T-cell (primary cell): Measurements from ENCODE around the gene NECAB2. TPM values are rescaled to one million over a fixed set of nuclear protein-coding genes. Genes with fewer than 3 reads are reported as not detected.

Experiments
- ATAC-seq, 4 experiments: fragments of 200-7000 bp in 3 of 4; fragments of 150-1000 bp in 1 of 4; cut with Tn5 transposase; replicated peaks in 1 of 4; 1 replicate in 3 of 4; 2 replicates in 1 of 4; pipeline ENCODE4 v1.10.0; 2021; ENCODE audit warnings: moderate library complexity in 3 of 4, mild to moderate bottlenecking in 2 of 4, moderate number of reproducible peaks in 1 of 4
- CTCF ChIA-PET, 2 donors: fragments of 300-600 bp; sonication (Branson Sonifier 250); formaldehyde crosslinking; loops; one replicate each; lab custom pipeline; 2022; ENCODE audit warnings: antibody characterized with exemption in 2 of 2; lab: Charles Lee
- POLR2A ChIA-PET, 2 donors: fragments of 300-600 bp; sonication (Branson Sonifier 250); formaldehyde crosslinking; loops; one replicate each; lab custom pipeline; 2022; ENCODE audit warnings: antibody characterized with exemption in 2 of 2; lab: Charles Lee
- DNase-seq, 35 experiments: peaks; one replicate each; pipeline versions ENCODE4 v3.0.0 to v3.0.0-alpha.2; 2013 to 2023
- H3K27ac ChIP-seq: one replicate; pipeline ENCODE4 v1.5.1; 2013; ENCODE audit warnings: low read length
- H3K27me3 ChIP-seq, 2 experiments: replicated peaks in 1 of 2; 1 replicate in 1 of 2; 2 replicates in 1 of 2; pipeline versions ENCODE4 v1.6.1 to v1.7.0; 2013; ENCODE audit warnings: low read length in 1 of 2, mixed read lengths in 1 of 2; ENCODE audit not compliant: control insufficient read depth in 2 of 2, insufficient read depth in 2 of 2; ENCODE audit errors: extremely low read depth in 1 of 2
- H3K36me3 ChIP-seq, 2 donors: 1 replicate in 1 of 2; 2 replicates in 1 of 2; pipeline versions ENCODE4 v1.6.1 to v1.7.0; 2013; ENCODE audit warnings: low read length in 1 of 2; ENCODE audit not compliant: control insufficient read depth in 2 of 2, insufficient read depth in 1 of 2; ENCODE audit errors: extremely low read depth in 1 of 2
- H3K4me1 ChIP-seq, 2 experiments: 1 replicate in 1 of 2; 2 replicates in 1 of 2; pipeline versions ENCODE4 v1.6.1 to v1.7.0; 2013; ENCODE audit warnings: low read length in 2 of 2, mixed read lengths in 1 of 2; ENCODE audit not compliant: insufficient read depth in 2 of 2, control insufficient read depth in 1 of 2; ENCODE audit errors: extremely low read depth in 1 of 2
- H3K4me3 ChIP-seq, 2 donors: 1 replicate in 1 of 2; 2 replicates in 1 of 2; pipeline versions ENCODE4 v1.5.1 to v1.7.0; 2013; ENCODE audit warnings: mild to moderate bottlenecking in 2 of 2, low read length in 1 of 2, moderate library complexity in 1 of 2; ENCODE audit not compliant: control insufficient read depth in 1 of 2; ENCODE audit errors: extremely low read depth in 1 of 2
- H3K9me3 ChIP-seq: 2 replicates; pipeline ENCODE4 v1.7.0; 2013
- H3K27ac Mint-ChIP-seq, 2 donors: one replicate each; pipeline ENCODE4 v1.8.0; 2020 to 2021; ENCODE audit warnings: mild to moderate bottlenecking in 2 of 2, mixed read lengths in 2 of 2
- H3K27me3 Mint-ChIP-seq, 2 donors: one replicate each; pipeline ENCODE4 v1.8.0; 2021 to 2022; ENCODE audit warnings: mixed read lengths in 2 of 2
- H3K36me3 Mint-ChIP-seq: one replicate; pipeline ENCODE4 v1.8.0; 2021; ENCODE audit warnings: mixed read lengths
- H3K4me1 Mint-ChIP-seq, 3 donors: one replicate each; pipeline ENCODE4 v1.8.0; 2020 to 2022; ENCODE audit warnings: mixed read lengths in 3 of 3, mild to moderate bottlenecking in 1 of 3
- H3K4me3 Mint-ChIP-seq, 3 donors: one replicate each; pipeline ENCODE4 v1.8.0; 2020 to 2022; ENCODE audit warnings: mild to moderate bottlenecking in 3 of 3, mixed read lengths in 3 of 3, moderate library complexity in 3 of 3
- H3K9me3 Mint-ChIP-seq, 3 donors: one replicate each; pipeline ENCODE4 v1.8.0; 2020 to 2022; ENCODE audit warnings: mixed read lengths in 3 of 3
- WGBS: methylation state at CpG from one replicate; pipeline ENCODE4 v1.1.5; 2013; ENCODE audit warnings: missing lambda C conversion rate; ENCODE audit not compliant: insufficient coverage; 5-methylcytosine and 5-hydroxymethylcytosine counted together
- total RNA-seq, 35 experiments: library from RNA in 6 of 35; stranded (reverse) in 6 of 35; fragments of 120-200 nt in 1 of 35; gene quantifications; one replicate each; pipeline versions ENCODE4 v1.2.1 to v1.2.4 and lab custom pipeline; 2013 to 2026

NECAB2 gene
- total RNA-seq, 5 donors from 2014 or later (not counting 1 experiment from before 2014, with no cell fraction given), result not detected

DNA sequence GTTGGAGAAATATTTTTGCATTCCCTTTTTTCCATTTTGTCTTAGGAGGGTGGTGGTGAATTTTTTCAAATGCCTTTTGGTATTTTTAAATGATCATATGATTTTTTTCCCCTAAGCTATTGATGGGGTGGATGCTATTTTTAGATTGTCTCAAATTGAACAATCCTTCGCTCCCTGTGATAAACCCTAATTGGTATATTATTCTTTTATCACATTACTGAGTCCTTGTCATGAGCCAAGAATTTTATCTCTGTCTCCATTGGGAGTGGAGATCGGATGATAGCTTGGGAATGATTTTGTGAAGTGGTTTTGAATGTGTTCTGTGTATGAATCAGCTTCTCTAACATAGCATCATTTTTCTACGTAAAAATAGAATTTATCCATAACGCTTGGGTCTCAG lies 15.4 kb downstream of the NECAB2 start:
- ChIA-PET CTCF (no interaction called here), POLR2A (no interaction called here)
- no peak overlapping the region for H3K4me3 Mint-ChIP-seq
- Histone ChIP-seq H3K9me3 (no peaks in the 10 kb centered on the region), H3K27ac (no peak overlapping the region), H3K4me1 (no peaks in the 10 kb centered on the region), H3K27me3 (peaks cover 0 to 13% of the 10 kb centered on the region in 2 experiments), H3K4me3 (no peak overlapping the region), H3K36me3 (no peaks in the 10 kb centered on the region)
- peaks cover 0 to 8% of the 10 kb centered on the region in 2 donors for H3K27me3 Mint-ChIP-seq
- ATAC-seq (no peak), DNase-seq (no peak)
- H3K27ac Mint-ChIP-seq, result no peak overlapping the region
- no CpG with 5 or more reads among the region's 4 CpGs for WGBS
- peaks cover 0 to 7% (median 2%) of the 10 kb centered on the region in 3 donors for H3K9me3 Mint-ChIP-seq
- H3K36me3 Mint-ChIP-seq, result no peaks in the 10 kb centered on the region
- no peaks in the 10 kb centered on the region for H3K4me1 Mint-ChIP-seq

DNA sequence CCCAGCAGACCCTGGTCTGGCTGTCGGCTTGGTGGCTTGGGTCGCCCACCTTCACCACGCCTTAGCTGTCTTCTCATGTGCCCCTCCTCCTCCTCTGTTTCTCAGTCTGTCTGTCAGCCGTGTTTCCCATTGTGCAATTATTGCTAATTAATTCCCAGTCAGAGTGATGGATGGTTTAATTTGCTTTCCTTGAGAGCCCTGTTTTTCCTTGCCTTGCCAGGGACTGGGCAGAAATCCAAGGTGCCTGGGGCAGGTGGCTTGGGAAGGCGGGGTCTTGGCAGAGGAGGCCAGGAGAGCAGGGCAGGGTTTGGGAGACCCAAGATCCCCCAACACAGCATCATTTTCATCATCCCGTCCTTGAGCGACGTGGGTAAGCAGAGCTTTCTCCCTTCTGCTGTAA lies 21.3 kb downstream of the NECAB2 start:
- no peaks in the 10 kb centered on the region for H3K9me3 ChIP-seq
- no peaks in the 10 kb centered on the region for H3K4me1 ChIP-seq
- Mint-ChIP-seq H3K27me3 (peaks cover 23 to 50% of the 10 kb centered on the region in 2 donors), H3K27ac (no peak overlapping the region), H3K4me1 (no peaks in the 10 kb centered on the region), H3K36me3 (no peaks in the 10 kb centered on the region), H3K4me3 (no peak overlapping the region), H3K9me3 (no peaks in the 10 kb centered on the region)
- H3K27ac ChIP-seq, result no peak overlapping the region
- ATAC-seq (no peak), DNase-seq (no peak)
- H3K27me3 ChIP-seq, result peaks cover 0 to 39% of the 10 kb centered on the region in 2 experiments
- no peak overlapping the region for H3K4me3 ChIP-seq
- ChIA-PET POLR2A (no interaction called here), CTCF (no interaction called here)
- no peaks in the 10 kb centered on the region for H3K36me3 ChIP-seq
- 78% methylated on average over 4 of the region's 8 CpGs for WGBS

DNA sequence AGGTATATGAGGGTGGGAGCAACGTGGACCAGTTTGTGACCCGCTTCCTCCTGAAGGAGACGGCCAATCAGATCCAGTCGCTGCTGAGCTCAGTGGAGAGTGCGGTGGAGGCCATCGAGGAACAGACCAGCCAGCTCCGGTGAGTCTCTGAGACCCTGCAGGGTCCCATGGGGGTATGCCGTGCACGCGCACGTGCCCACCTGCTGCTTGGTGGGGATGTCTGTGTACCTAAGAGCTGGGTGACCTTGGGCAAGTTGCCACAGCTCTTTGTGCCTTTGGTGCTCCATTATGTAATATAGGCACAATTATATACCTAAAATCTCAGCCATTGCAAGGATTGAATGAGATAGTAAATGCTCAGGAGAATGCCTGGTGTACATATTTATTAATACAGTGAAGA lies 22.4 kb downstream of the NECAB2 start:
- no peaks in the 10 kb centered on the region for H3K36me3 ChIP-seq
- no peak overlapping the region for H3K27ac Mint-ChIP-seq
- DNase-seq (no peak), ATAC-seq (no peak)
- H3K9me3 ChIP-seq, result no peaks in the 10 kb centered on the region
- WGBS, result 88% methylated on average over 7 of the region's 11 CpGs
- no peaks in the 10 kb centered on the region for H3K4me1 ChIP-seq
- no peak overlapping the region for H3K4me3 Mint-ChIP-seq
- H3K4me3 ChIP-seq, result no peak overlapping the region
- no peaks in the 10 kb centered on the region for H3K9me3 Mint-ChIP-seq
- H3K27me3 Mint-ChIP-seq, result peaks cover 32 to 59% of the 10 kb centered on the region in 2 donors
- peaks cover 0 to under 1% (median 0%) of the 10 kb centered on the region in 3 donors for H3K4me1 Mint-ChIP-seq
- H3K27me3 ChIP-seq, result peaks cover 0 to 43% of the 10 kb centered on the region in 2 experiments
- H3K27ac ChIP-seq, result no peak overlapping the region
- ChIA-PET CTCF (no interaction called here), POLR2A (no interaction called here)
- no peaks in the 10 kb centered on the region for H3K36me3 Mint-ChIP-seq

DNA sequence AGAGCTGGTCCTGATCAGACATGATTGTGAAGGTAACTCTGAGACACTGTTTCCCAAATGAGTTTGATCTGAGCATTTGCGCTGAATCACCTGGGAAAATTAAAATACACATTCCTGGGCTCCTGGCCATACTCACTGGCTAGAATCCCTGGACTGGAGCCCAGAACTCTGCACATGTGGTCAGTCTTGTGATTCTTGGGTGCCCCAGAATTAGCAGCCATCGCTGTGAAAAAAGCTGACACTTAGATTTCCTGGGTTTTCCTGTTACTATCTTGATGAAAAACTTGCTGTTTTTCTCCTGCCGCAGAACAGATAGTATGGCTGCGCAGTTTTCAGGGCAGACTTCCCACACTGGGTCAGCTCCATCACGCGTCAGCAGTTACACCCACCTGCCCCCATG lies 24.6 kb downstream of the NECAB2 start:
- 70% methylated on average over 2 of the region's 6 CpGs for WGBS
- H3K4me3 ChIP-seq, result no peak overlapping the region
- Mint-ChIP-seq H3K4me3 (no peak overlapping the region), H3K36me3 (no peaks in the 10 kb centered on the region), H3K27me3 (peaks cover 41 to 58% of the 10 kb centered on the region in 2 donors), H3K9me3 (no peaks in the 10 kb centered on the region), H3K27ac (no peak overlapping the region), H3K4me1 (peaks cover 0 to 1% (median 0%) of the 10 kb centered on the region in 3 donors)
- DNase-seq (no peak), ATAC-seq (no peak)
- peaks cover 0 to 61% of the 10 kb centered on the region in 2 experiments for H3K27me3 ChIP-seq
- no peaks in the 10 kb centered on the region for H3K9me3 ChIP-seq
- no peaks in the 10 kb centered on the region for H3K36me3 ChIP-seq
- no peaks in the 10 kb centered on the region for H3K4me1 ChIP-seq
- ChIA-PET POLR2A (no interaction called here), CTCF (no interaction called here)
- no peak overlapping the region for H3K27ac ChIP-seq

DNA sequence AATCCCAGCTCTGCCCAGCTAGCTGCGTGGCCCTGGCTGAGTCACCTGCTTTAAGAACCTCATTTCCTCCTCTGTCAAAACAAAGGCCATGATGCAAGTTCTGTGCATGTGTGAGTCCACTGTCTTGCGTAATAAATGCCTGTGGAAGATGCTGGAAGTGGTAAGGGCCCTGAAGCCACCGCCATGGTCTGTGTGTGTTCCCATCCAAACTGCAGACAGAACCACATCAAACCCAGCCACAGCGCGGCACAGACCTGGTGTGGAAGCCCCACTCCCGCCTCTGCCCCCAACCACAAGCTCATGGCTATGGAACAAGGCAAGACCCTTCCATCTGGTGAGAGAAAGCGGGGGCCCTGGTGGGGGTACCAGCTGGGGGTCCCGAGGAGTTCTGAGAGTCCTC lies 26.0 kb downstream of the NECAB2 start:
- H3K9me3 Mint-ChIP-seq, result no peaks in the 10 kb centered on the region
- Histone ChIP-seq H3K4me3 (no peak overlapping the region), H3K4me1 (no peaks in the 10 kb centered on the region), H3K9me3 (no peaks in the 10 kb centered on the region), H3K36me3 (no peaks in the 10 kb centered on the region), H3K27ac (no peak overlapping the region), H3K27me3 (peaks cover 0 to 75% of the 10 kb centered on the region in 2 experiments)
- H3K27me3 Mint-ChIP-seq, result peaks cover 44 to 63% of the 10 kb centered on the region in 2 donors
- ChIA-PET POLR2A (no interaction called here), CTCF (no interaction called here)
- no peak overlapping the region for H3K27ac Mint-ChIP-seq
- H3K4me1 Mint-ChIP-seq, result peaks cover 0 to 1% (median 0%) of the 10 kb centered on the region in 3 donors
- no peak overlapping the region for H3K4me3 Mint-ChIP-seq
- 23% methylated on average over 6 of the region's 8 CpGs for WGBS
- peak in 1 of 35 experiments; percentile 9 for DNase-seq
- ATAC-seq, result no peak
- no peaks in the 10 kb centered on the region for H3K36me3 Mint-ChIP-seq

- H3K4me3 ChIP-seq, result no peak overlapping the region
- no peaks in the 10 kb centered on the region for H3K9me3 Mint-ChIP-seq
- WGBS, result 54% methylated on average over 9 of the region's 13 CpGs
- H3K27me3 Mint-ChIP-seq, result peaks cover 40 to 64% of the 10 kb centered on the region in 2 donors
- ChIA-PET CTCF (no interaction called here), POLR2A (no interaction called here)
- H3K27me3 ChIP-seq, result peaks cover 0 to 80% of the 10 kb centered on the region in 2 experiments
- H3K4me1 Mint-ChIP-seq, result peaks cover 0 to 1% (median 0%) of the 10 kb centered on the region in 3 donors
- H3K36me3 ChIP-seq, result no peaks in the 10 kb centered on the region
- no peaks in the 10 kb centered on the region for H3K9me3 ChIP-seq
- H3K4me1 ChIP-seq, result no peaks in the 10 kb centered on the region
- no peak overlapping the region for H3K4me3 Mint-ChIP-seq
- no peak overlapping the region for H3K27ac ChIP-seq
- no peak overlapping the region for H3K27ac Mint-ChIP-seq
- ATAC-seq (no peak), DNase-seq (no peak)
- no peaks in the 10 kb centered on the region for H3K36me3 Mint-ChIP-seq
Observed at GRCh38 chr16:83994703-83995102, 26.7 kb downstream of the NECAB2 start.

GRCh38 chr16:83995754-83996153 lies 27.7 kb downstream of the NECAB2 start:
- ATAC-seq, result peak in 1 of 4 experiments; percentile 24
- WGBS, result 14% methylated on average over 11 of the region's 21 CpGs
- POLR2A ChIA-PET, result no interaction called here

More at GRCh38 chr16:83995754-83996153, 27.7 kb downstream of the NECAB2 start:
- peaks cover 38 to 58% of the 10 kb centered on the region in 2 donors for H3K27me3 Mint-ChIP-seq
- Histone ChIP-seq H3K36me3 (no peaks in the 10 kb centered on the region), H3K27me3 (peaks cover 0 to 81% of the 10 kb centered on the region in 2 experiments), H3K4me3 (no peak overlapping the region), H3K4me1 (no peaks in the 10 kb centered on the region), H3K9me3 (no peaks in the 10 kb centered on the region), H3K27ac (no peak overlapping the region)
- no peaks in the 10 kb centered on the region for H3K9me3 Mint-ChIP-seq
- H3K4me1 Mint-ChIP-seq, result peaks cover 0 to 1% (median 0%) of the 10 kb centered on the region in 3 donors
- H3K27ac Mint-ChIP-seq, result no peak overlapping the region
- no peaks in the 10 kb centered on the region for H3K36me3 Mint-ChIP-seq
- H3K4me3 Mint-ChIP-seq, result no peak overlapping the region
- CTCF ChIA-PET, result no interaction called here
- DNase-seq, result no peak
